ENCODE data around the gene FITM1. TPM values are rescaled to one million over a fixed set of nuclear protein-coding genes. Genes with fewer than 3 reads are reported as not detected.
A peak's percentile ranks its signal among the peaks of the same experiment; 100 is the strongest.

FITM1 gene
- total and polyA plus RNA-seq, 2 experiments from 2014 or later, result 0.53 TPM; not detected in 1

DNA sequence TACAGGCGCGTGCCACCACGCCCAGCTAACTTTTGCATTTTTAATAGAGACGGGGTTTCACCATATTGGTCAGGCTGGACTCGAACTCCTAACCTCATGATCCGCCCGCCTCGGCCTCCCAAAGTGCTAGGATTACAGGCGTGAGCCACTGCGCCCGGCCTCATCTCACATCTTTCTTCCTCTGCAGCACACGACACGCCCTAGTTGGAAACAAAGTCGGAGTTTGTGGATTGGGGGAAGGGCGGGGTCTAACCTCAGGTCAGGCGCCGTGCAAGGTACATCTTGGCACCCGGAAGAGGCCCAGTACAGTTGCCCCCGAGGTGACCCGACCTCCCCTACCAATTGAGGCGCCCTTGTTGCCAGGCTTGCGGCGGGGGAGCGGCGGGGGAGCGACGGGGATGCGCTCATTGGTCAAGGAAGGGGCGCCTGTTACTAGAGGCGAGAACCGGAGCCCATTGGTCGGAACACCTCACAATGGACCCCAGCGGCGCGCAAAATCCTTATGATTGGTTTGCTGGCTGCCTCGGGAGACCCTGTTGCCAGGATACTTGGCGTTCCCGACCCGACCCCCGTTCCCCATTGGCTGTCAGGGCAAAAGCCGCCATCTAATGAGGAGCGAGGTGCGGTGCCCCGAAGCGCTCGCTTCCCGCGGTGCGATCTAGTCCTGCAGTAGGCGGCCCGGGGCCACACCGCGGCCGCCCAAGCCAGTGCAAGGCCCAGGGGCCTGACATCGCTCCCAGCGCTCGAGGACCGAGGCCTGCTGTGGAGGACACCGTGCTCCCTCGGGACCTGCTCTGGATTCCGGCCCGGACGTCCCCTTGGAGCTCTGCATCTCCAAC lies 41.2 kb downstream of the FITM1 start, which contains the start of gene REC8 (continued):
- TF ChIP-seq ZNF462 (CRISPR knock-in tag; IDR thresholded peaks at IDR 0.05), result no peak

DNA sequence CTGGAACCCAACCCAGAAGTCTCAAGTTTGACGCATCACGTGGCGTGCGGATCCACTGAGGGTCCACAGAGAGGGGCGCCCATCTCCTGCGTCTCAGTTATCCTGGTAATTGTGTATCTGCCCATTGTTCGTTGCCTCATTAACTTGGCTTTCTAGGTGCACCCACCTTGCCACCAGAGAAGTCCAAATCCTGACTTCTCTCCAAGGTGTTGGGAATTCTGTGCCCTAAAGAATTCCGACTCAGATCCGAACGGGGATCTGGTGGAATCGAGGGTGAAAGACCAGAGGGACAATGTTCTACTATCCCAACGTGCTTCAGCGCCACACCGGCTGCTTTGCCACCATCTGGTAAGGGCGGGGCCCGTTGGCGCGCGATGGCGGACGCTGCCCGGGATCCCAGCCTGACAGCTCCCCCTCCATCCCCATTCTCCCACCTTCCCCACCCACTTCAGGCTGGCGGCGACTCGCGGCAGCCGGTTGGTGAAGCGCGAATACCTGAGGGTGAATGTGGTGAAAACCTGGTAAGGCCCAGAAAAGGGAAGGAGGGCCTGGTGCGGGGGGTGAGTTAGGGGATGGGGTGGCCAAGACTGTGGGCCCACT lies 41.9 kb downstream of the FITM1 start:
- Histone ChIP-seq H3K27ac (ENCODE audit: low read depth) (no peak overlapping the region), H3K79me2 (replicated peaks; ENCODE audit: insufficient read depth) (no peaks in the 10 kb centered on the region), H4K20me1 (replicated peaks; ENCODE audit: insufficient read depth) (no peaks in the 10 kb centered on the region; the same call in 1 of the 2 replicates), H3K36me3 (ENCODE audit: insufficient read depth) (no peaks in the 10 kb centered on the region), H3K4me3 (peak overlapping the region; percentile 81), H3F3A (replicated peaks; ENCODE audit: low read depth) (peaks cover 7% of the 10 kb centered on the region; the same call in 1 of the 2 replicates), H3K27me3 (ENCODE audit: insufficient read depth) (no peaks in the 10 kb centered on the region), H3K4me1 (ENCODE audit: insufficient read depth) (0 out of 2 replicates have a peak, but pooled peaks cover 3% of the 10 kb centered on the region), H3K9me2 (ENCODE audit: insufficient read depth) (no peaks in the 10 kb centered on the region), H2AFZ (peak overlapping the region; percentile 99), H3K4me2 (peak overlapping the region; percentile 100)
- Mint-ChIP-seq H3K36me3 (ENCODE audit: low read depth) (peaks cover 16% of the 10 kb centered on the region; the same call in 2 of the 3 replicates), H3K4me1 (peaks cover 4% of the 10 kb centered on the region; the same call in 1 of the 3 replicates), H3K9me3 (no peaks in the 10 kb centered on the region), H3K27me3 (ENCODE audit: insufficient read depth, low read depth, poor library complexity) (peaks cover 19% of the 10 kb centered on the region), H3K27ac (no peak overlapping the region), H3K4me3 (peak overlapping the region; percentile 87)
- peak; percentile 51 for DNase-seq (ENCODE audit: low spot score)
- ATAC-seq, result peak; percentile 16
- TF ChIP-seq, protein P1, sequence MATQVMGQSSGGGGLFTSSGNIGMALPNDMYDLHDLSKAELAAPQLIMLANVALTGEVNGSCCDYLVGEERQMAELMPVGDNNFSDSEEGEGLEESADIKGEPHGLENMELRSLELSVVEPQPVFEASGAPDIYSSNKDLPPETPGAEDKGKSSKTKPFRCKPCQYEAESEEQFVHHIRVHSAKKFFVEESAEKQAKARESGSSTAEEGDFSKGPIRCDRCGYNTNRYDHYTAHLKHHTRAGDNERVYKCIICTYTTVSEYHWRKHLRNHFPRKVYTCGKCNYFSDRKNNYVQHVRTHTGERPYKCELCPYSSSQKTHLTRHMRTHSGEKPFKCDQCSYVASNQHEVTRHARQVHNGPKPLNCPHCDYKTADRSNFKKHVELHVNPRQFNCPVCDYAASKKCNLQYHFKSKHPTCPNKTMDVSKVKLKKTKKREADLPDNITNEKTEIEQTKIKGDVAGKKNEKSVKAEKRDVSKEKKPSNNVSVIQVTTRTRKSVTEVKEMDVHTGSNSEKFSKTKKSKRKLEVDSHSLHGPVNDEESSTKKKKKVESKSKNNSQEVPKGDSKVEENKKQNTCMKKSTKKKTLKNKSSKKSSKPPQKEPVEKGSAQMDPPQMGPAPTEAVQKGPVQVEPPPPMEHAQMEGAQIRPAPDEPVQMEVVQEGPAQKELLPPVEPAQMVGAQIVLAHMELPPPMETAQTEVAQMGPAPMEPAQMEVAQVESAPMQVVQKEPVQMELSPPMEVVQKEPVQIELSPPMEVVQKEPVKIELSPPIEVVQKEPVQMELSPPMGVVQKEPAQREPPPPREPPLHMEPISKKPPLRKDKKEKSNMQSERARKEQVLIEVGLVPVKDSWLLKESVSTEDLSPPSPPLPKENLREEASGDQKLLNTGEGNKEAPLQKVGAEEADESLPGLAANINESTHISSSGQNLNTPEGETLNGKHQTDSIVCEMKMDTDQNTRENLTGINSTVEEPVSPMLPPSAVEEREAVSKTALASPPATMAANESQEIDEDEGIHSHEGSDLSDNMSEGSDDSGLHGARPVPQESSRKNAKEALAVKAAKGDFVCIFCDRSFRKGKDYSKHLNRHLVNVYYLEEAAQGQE (IDR thresholded peaks at IDR 0.05; ENCODE audit: unreplicated experiment), result no peak
- TF ChIP-seq POLR2AphosphoS5 (IDR thresholded peaks at IDR 0.05; ENCODE audit: low read depth) (no peak), NANOG (IDR thresholded peaks at IDR 0.05; ENCODE audit: borderline replicate concordance) (no peak), ZNF331 (CRISPR knock-in tag; IDR thresholded peaks at IDR 0.05; ENCODE audit: low read depth) (no peak), EZH2 (IDR thresholded peaks at IDR 0.05; ENCODE audit: low read depth, unreplicated experiment) (no peak), JUNB (IDR thresholded peaks at IDR 0.05; ENCODE audit: unreplicated experiment) (no peak), STAT1 (IDR thresholded peaks at IDR 0.05; ENCODE audit: unreplicated experiment) (no peak)
- TF ChIP-seq, protein P2, sequence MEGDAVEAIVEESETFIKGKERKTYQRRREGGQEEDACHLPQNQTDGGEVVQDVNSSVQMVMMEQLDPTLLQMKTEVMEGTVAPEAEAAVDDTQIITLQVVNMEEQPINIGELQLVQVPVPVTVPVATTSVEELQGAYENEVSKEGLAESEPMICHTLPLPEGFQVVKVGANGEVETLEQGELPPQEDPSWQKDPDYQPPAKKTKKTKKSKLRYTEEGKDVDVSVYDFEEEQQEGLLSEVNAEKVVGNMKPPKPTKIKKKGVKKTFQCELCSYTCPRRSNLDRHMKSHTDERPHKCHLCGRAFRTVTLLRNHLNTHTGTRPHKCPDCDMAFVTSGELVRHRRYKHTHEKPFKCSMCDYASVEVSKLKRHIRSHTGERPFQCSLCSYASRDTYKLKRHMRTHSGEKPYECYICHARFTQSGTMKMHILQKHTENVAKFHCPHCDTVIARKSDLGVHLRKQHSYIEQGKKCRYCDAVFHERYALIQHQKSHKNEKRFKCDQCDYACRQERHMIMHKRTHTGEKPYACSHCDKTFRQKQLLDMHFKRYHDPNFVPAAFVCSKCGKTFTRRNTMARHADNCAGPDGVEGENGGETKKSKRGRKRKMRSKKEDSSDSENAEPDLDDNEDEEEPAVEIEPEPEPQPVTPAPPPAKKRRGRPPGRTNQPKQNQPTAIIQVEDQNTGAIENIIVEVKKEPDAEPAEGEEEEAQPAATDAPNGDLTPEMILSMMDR (conservative IDR thresholded peaks at IDR 0.05; ENCODE audit: low read depth in 2 of 2), result no peak
